SHP77 (cell line): ENCODE measurements around the gene PGF.
"Not testable (repeated sequence)": the region's sequence is repeated elsewhere in the genome, so short reads cannot be mapped to it uniquely, and the experiment has no call there.

Experiments
- DNase-seq, 2 experiments: peaks; one replicate each; lab custom pipeline; 2025; lab: John Stamatoyannopoulos, UW

Gene PGF

GRCh38 chr14:74942181-74942580 is 13.2 kb downstream of the PGF start:
- no peak for DNase-seq

DNA sequence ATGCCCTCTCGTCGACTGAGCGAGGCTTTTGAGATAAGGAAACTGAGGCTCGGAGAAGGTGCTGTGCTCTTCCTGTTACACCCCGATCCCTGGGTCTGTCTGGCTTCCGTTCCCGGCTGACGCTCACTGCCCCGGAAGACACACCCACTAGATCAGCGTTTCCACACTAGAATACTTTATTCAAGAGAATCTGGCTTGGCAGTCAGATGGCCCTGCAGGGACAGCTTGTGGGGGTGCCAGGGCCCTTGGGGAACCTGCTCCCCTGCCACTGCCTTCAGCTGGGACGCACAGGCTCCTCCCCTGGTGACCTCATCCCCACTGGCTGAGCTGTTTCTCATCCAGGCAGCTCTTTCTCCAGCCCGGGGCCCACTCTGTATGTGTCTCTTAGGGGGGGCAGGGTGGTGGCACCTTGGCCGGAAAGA is 13.7 kb downstream of the PGF start:
- DNase-seq = no peak

DNA sequence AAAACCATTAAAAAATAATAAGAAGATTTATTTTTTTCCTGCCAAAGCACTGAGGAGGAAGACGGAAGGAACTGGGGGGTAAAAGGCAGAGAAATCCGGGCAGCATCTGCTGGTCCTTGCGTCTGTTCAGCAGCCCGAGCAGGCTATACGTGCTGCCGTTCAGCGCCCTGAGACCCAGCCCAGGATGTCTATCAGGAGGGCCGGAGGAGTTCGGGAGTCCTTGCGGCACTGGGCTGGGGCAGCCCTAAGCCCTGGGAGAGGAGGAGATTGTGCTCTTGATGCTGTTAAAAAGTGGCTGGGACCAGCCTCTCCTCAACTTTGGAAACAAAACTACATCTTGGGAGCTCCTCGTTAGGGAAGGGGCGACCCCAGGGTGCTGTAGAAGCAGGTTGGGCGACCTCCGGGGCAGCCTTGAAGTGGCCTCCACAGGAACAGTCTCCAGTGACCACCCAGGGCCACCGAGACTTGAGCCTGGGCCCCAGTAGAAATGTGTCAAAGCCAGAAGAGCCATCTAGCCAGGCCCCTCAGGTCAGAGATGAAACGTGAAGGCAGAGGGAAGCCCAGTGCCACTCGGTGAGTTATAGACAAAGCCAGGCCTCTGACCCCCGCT is 14.3 kb downstream of the PGF start:
- DNase-seq = no peak

DNA sequence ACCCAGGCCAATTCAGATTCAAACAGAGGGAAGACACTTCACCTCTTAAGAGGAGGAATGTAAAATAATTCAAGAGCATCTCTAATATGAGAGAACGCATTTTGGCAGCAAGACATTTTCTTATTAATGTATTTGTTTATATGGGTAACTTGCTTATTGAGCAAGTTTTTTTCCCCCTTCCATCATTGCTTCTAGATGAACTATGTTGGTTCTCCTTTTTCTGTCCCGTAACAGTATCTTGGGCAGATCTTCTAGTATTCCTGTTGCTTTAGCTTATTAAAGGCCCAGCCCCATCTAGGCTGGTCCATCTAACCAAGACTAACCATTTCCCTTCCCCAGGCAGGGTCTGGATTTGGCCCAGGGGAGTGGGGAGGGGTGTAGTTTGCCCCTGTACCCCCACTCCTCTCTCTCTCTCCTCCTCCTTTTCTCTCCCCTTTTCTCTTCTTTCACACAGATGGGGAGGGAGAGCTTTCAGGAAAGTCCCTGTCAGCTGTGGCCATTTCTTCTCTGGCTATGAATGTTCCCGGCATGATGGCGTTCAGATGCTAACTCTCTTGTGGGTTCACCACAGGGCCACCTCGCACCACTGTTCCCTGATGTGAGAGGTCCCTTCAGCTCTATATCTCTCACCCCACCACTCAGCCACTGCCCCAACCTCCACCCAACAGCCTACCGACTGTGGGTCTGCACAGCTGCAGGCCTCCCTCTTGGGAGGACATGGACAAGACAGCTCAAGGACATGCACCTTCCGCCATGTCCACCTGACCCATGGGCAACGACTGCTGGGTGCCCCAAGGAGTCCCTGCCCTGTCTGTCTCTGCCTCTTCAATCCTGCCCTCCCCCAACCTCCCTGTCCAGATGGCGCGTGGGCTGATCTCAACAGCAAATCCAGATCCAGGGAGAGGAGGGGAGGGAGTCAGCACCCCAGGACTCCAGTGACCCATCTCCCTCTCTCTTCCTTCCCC is 16.6 kb downstream of the PGF start:
- no peak for DNase-seq

GRCh38 chr14:74937171-74937570 is 18.2 kb downstream of the PGF start:
- no peak for DNase-seq

GRCh38 chr14:74936731-74937130 is 18.7 kb downstream of the PGF start:
- DNase-seq = no peak

- no peak for DNase-seq
Observed at GRCh38 chr14:74936151-74936550, 19.2 kb downstream of the PGF start.

- DNase-seq = no peak
Observed at GRCh38 chr14:74935360-74935680, 20.1 kb downstream of the PGF start.

DNA sequence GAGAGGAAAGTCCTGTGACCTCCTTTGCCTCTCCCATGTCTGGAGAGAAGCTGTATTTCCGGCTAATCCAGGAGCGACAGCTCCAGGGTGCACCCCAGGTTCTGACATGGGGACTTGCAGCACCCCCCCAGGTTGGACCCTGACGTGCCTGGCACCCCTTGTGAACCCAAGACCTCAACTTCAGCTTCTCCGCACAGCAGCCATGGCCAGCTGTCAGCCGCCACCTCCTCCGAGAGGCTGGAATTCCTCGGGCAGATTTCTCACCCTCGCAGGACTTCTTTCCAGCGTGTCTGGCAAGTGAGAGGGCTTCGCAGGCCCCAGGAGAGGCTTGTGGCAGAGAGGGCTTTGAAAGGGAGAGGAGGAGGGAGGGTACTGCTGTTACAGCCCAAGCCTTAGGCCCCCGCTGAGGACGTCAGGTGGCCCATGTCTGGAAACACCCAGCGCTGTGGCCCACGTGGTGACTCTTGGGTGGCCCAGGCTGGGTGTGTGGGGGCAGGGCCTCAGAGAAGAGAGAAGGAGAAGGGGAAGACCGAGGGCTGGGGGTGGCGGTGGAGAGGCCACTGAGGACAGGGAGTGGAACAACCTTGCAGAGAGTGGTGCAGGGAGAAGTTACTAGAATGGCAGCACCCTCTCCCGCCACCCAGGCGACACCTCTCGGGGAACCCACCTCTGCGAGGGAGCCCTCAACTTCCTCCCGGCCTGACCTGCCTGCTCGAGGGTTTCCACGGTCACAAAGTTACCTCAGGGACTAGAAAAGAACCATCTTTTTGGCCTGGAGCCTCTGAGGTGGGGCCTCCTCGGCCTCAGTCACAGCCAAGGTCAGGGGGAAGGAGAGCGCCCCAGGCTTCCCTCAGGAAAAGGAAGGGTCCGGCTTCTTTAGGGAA is 20.7 kb downstream of the PGF start:
- no peak for DNase-seq

GRCh38 chr14:74934041-74934440 is 21.4 kb downstream of the PGF start:
- DNase-seq = no peak

DNA sequence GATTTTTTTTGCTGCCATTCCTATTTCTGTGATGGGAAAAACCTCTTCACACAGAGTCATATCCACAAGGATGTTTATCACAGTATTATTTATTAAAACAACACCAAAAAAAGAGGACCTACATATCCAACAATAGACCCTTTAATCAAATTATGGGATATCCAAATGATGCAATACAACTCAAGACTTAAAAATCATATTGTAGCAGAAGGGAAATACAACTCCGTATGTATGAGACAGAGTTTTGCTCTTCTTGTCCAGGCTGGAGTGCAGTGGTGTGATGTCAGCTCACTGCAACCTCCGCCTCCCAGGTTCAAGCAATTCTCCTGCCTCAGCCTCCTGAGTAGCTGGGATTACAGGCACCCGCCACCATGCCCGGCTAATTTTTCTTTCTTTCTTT is 22.5 kb downstream of the PGF start:
- not testable (repeated sequence) for DNase-seq

DNA sequence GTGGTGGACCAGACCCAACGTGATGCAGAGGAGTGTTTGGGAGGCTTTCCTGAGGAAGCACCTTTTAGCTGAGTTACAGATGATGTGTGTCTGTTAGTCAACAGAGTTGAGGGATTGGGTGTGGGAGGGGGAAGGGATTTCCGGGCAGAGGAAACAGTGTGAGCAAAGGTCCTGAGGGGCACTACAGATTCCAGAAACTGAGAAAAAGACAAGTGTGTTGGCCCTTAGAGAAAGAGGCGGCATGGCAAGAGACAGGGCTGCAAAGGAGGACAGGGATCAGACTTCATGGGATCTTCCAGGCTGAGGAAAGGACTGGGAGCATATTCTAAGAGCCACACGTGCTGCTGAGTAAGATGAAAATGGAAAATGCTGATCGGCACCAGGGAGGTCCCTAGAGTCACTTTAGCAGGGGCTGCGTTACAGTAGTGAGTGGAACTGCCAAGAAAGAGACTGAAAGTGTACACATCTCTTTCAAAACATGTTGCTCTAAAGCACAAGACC is 22.9 kb downstream of the PGF start:
- DNase-seq = no peak

DNA sequence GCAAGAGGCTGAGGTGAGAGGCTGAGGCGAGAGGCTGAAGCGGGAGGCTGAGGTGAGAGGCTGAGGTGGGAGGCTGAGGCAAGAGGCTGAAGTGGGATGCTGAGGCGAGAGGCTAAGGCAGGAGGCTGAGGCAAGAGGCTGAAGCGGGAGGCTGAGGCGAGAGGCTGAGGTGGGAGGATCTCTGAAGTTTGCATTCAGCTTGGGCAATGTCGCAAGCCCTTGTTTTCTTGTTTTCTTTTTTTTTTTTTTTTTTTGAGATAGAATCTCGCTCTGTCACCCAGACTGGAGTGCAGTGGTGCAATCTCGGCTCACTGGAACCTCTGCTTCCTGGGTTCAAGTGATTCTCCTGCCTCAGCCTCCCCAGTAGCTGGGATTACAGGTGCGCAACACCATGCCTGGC is 23.7 kb downstream of the PGF start:
- DNase-seq = not testable (repeated sequence)

DNA sequence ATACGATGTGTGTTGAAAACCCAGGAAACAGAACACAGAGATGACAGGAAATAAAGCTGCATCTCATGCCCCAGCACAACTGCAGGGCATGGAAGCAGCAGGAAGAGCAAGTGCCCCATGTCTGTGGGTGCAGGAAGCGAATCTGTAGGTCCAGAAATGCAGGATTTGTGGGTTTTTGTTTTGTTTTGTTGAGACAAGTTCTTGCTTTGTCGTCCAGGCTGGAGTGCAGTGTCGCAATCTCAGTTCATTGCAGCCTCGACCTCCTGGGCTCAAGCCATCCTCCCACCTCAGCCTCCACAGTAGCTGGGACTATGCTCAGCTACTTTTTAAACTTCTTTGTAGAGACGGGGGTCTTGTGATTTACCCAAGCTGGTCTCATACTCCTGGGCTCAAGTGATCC is 26.2 kb downstream of the PGF start:
- no peak for DNase-seq

GRCh38 chr14:74927225-74927624 is 28.2 kb downstream of the PGF start:
- no peak for DNase-seq

DNA sequence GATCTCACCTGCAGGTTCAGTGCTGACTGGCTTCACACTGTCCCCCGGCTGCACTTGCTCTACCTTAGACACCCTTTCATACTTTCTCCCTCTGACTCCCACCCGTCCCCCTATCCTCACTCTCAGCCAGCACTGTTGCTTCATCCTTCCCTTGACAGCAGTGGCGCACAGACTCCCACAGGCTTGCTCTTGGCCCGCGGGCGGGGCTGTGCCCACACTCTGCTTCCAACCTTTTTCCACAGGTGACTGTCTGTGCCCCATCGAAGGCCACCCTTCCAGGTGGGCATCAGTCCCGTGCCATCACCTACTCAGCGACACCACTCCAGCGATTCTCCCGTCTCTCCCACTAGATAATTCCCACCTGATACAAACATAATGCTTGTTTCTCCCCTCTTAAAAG is 31.3 kb downstream of the PGF start:
- no peak for DNase-seq

GRCh38 chr14:74922752-74923401 is 32.5 kb downstream of the PGF start, which contains the start of gene RPS6KL1:
RPS6KL1 (minus strand) TSS chr14:74923260; CDS start chr14:74921541, 1,719 bp downstream.
- DNase-seq = peak; percentile 68 to 94

DNA sequence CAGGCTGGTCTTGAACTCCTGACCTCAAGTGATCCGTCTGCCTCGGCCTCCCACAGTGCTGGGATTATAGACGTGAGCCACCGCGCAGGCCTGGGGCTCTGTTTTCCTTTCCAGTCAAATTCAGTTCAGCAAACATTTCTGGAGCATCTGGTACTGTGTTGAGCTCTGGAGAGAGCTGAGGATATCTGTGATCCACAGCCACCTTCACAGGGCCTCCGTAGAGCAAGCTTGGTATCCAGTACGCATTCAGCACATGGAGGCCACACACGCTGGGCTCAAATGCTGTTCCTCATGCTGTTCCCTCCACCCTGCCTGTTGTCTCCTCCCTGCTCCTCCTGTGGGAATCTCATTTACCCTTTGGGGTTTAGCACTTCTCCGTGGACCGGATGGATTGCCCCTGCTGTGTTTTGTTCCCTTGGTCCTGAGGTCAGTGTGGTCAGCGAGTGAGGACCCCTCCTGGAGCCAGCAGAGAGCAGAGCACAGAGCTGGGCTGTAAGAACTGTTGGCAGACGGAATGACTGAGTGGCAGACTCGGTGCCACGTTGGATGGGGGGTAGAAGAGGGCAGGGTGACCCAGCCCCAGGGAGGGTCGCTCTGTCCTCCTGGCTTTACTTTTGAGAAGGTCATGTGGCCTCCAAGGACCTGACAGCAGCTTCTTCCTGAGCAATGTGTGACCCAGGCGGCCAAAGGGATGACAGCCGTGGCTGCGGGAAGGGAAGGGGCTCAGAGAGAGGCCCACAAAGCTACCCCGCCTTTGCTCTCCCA is 33.2 kb downstream of the PGF start:
- DNase-seq = no peak

DNA sequence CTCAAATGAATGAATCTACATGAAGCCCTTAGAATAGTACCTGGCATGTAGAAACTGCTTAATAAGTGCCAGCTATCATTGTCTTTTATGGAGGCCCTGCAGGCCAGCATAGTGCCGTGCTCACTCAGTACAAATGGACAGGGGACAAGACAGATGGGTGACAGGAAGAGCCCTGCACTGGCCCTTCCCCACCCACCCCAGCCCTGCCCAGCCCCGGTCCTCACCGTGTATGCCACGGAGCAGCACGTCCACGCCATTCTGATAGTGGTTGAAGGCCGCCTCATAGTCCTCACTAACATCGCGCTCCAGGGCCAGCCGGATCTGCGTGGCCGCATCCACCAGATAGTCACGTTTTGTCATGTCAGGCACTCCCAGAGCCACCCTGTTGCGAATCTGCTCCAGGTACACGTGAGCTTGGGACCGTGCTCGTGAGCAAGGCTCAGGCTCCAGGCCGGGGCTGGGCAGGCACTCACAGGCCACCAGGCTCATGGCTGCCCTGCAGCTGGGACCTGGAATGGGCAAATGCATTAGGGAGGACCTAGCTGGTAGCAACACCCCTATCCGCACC is 34.3 kb downstream of the PGF start:
- DNase-seq = no peak

GRCh38 chr14:74920281-74920680 is 35.1 kb downstream of the PGF start:
- DNase-seq = no peak
